ENCODE measurements around the gene IRGC.

The IRGC gene

GRCh38 chr19:43690444-43690843 is 25.4 kb upstream of the IRGC start:
- TF ChIP-seq ZNF384 (IDR thresholded peaks at IDR 0.05) (no peak), FOXA1 (IDR thresholded peaks at IDR 0.05) (no peak), TARDBP (IDR thresholded peaks at IDR 0.05) (no peak), NFRKB (IDR thresholded peaks at IDR 0.05) (no peak)
- POLR2A ChIA-PET: interaction anchor here (0.9 kb wide), 1 partner anchor 13 kb away, joined by 3 read pairs; no protein-coding TSS in a partner anchor
- DNase-seq (ENCODE audit: extremely low spot score): no peak
- CTCF ChIA-PET: no interaction called here

- ChIA-PET CTCF (no interaction called here), POLR2A (interaction anchor here (0.9 kb wide), 1 partner anchor 13 kb away, joined by 3 read pairs; no protein-coding TSS in a partner anchor)
- no peak for DNase-seq (ENCODE audit: extremely low spot score)
- TF ChIP-seq FOXA1 (IDR thresholded peaks at IDR 0.05): no peak
- TF ChIP-seq CTBP1 (IDR thresholded peaks at IDR 0.05; ENCODE audit: borderline replicate concordance): no peak
- no peak for TF ChIP-seq BHLHE40 (IDR thresholded peaks at IDR 0.05; ENCODE audit: borderline replicate concordance)
- TF ChIP-seq SUZ12 (IDR thresholded peaks at IDR 0.05): no peak
- TF ChIP-seq ELF4 (IDR thresholded peaks at IDR 0.05): no peak
- no peak for TF ChIP-seq ZNF384 (IDR thresholded peaks at IDR 0.05)
- no peak for TF ChIP-seq TARDBP (IDR thresholded peaks at IDR 0.05)
- TF ChIP-seq SP1 (IDR thresholded peaks at IDR 0.05): no peak
- no peak for TF ChIP-seq HDGF (IDR thresholded peaks at IDR 0.05; ENCODE audit: borderline replicate concordance)
- no peak for TF ChIP-seq L3MBTL2 (conservative IDR thresholded peaks at IDR 0.05)
- TF ChIP-seq FOXM1 (IDR thresholded peaks at IDR 0.05; ENCODE audit: borderline replicate concordance): no peak
- TF ChIP-seq NFRKB (IDR thresholded peaks at IDR 0.05): no peak
- TF ChIP-seq PKNOX1 (IDR thresholded peaks at IDR 0.05): no peak
- TF ChIP-seq LEF1 (IDR thresholded peaks at IDR 0.05; ENCODE audit: borderline replicate concordance): no peak
Observed at GRCh38 chr19:43690890-43691289, 25.0 kb upstream of the IRGC start.

- CTCF ChIA-PET: no interaction called here
- no peak for DNase-seq (ENCODE audit: extremely low spot score)
- no peak for TF ChIP-seq HDGF (IDR thresholded peaks at IDR 0.05; ENCODE audit: borderline replicate concordance)
- no peak for TF ChIP-seq FOXM1 (IDR thresholded peaks at IDR 0.05; ENCODE audit: borderline replicate concordance)
- TF ChIP-seq SP1 (IDR thresholded peaks at IDR 0.05): no peak
- TF ChIP-seq BHLHE40 (IDR thresholded peaks at IDR 0.05; ENCODE audit: borderline replicate concordance): no peak
- no peak for TF ChIP-seq SUZ12 (IDR thresholded peaks at IDR 0.05)
- no peak for TF ChIP-seq CTBP1 (IDR thresholded peaks at IDR 0.05; ENCODE audit: borderline replicate concordance)
- no peak for TF ChIP-seq ZNF384 (IDR thresholded peaks at IDR 0.05)
- TF ChIP-seq PKNOX1 (IDR thresholded peaks at IDR 0.05): no peak
- no peak for TF ChIP-seq ELF4 (IDR thresholded peaks at IDR 0.05)
- no peak for TF ChIP-seq FOXA1 (IDR thresholded peaks at IDR 0.05)
- POLR2A ChIA-PET: no interaction called here
Observed at GRCh38 chr19:43691755-43692154, 24.1 kb upstream of the IRGC start.

GRCh38 chr19:43692385-43692784 is 23.5 kb upstream of the IRGC start:
- DNase-seq (ENCODE audit: extremely low spot score): no peak
- TF ChIP-seq BHLHE40 (IDR thresholded peaks at IDR 0.05; ENCODE audit: borderline replicate concordance) (no peak), LEF1 (IDR thresholded peaks at IDR 0.05; ENCODE audit: borderline replicate concordance) (no peak), CTBP1 (IDR thresholded peaks at IDR 0.05; ENCODE audit: borderline replicate concordance) (no peak)
- ChIA-PET CTCF (no interaction called here), POLR2A (no interaction called here)

- ChIA-PET POLR2A (no interaction called here), CTCF (interaction anchor here (0.6 kb wide), 1 partner anchor 266 kb away, joined by 3 read pairs; no protein-coding TSS in a partner anchor)
- TF ChIP-seq ELF4 (IDR thresholded peaks at IDR 0.05) (no peak), SUZ12 (IDR thresholded peaks at IDR 0.05) (no peak), FOXK2 (IDR thresholded peaks at IDR 0.05) (no peak), FOXM1 (IDR thresholded peaks at IDR 0.05; ENCODE audit: borderline replicate concordance) (no peak), SP1 (IDR thresholded peaks at IDR 0.05) (no peak), ZNF384 (IDR thresholded peaks at IDR 0.05) (no peak), FOXA1 (IDR thresholded peaks at IDR 0.05) (no peak), NFRKB (IDR thresholded peaks at IDR 0.05) (no peak), TARDBP (IDR thresholded peaks at IDR 0.05) (no peak), L3MBTL2 (conservative IDR thresholded peaks at IDR 0.05) (no peak)
- no peak for DNase-seq (ENCODE audit: extremely low spot score)
Observed at GRCh38 chr19:43692877-43693276, 23.0 kb upstream of the IRGC start.

- CTCF ChIA-PET: no interaction called here
- no peak for DNase-seq (ENCODE audit: extremely low spot score)
- TF ChIP-seq HDGF (IDR thresholded peaks at IDR 0.05; ENCODE audit: borderline replicate concordance) (no peak), NFRKB (IDR thresholded peaks at IDR 0.05) (no peak)
- POLR2A ChIA-PET: no interaction called here
Observed at GRCh38 chr19:43694553-43694952, 21.3 kb upstream of the IRGC start.

GRCh38 chr19:43695985-43696704 is 19.7 kb upstream of the IRGC start:
- ChIA-PET POLR2A (no interaction called here), CTCF (interaction anchor here (0.7 kb wide), 1 partner anchor 377 kb away, joined by 7 read pairs; no protein-coding TSS in a partner anchor)
- no peak for TF ChIP-seq NFRKB (IDR thresholded peaks at IDR 0.05)
- TF ChIP-seq L3MBTL2 (conservative IDR thresholded peaks at IDR 0.05): no peak
- TF ChIP-seq FOXA1 (IDR thresholded peaks at IDR 0.05): no peak
- TF ChIP-seq BHLHE40 (IDR thresholded peaks at IDR 0.05; ENCODE audit: borderline replicate concordance): no peak
- DNase-seq (ENCODE audit: extremely low spot score): no peak

- no peak for DNase-seq (ENCODE audit: extremely low spot score)
- CTCF ChIA-PET: no interaction called here
- no peak for TF ChIP-seq BHLHE40 (IDR thresholded peaks at IDR 0.05; ENCODE audit: borderline replicate concordance)
- TF ChIP-seq TARDBP (IDR thresholded peaks at IDR 0.05): no peak
- no peak for TF ChIP-seq ELF4 (IDR thresholded peaks at IDR 0.05)
- TF ChIP-seq ZNF384 (IDR thresholded peaks at IDR 0.05): no peak
- no peak for TF ChIP-seq HDGF (IDR thresholded peaks at IDR 0.05; ENCODE audit: borderline replicate concordance)
- TF ChIP-seq NFRKB (IDR thresholded peaks at IDR 0.05): no peak
- no peak for TF ChIP-seq FOXA1 (IDR thresholded peaks at IDR 0.05)
- TF ChIP-seq CTBP1 (IDR thresholded peaks at IDR 0.05; ENCODE audit: borderline replicate concordance): no peak
- no peak for TF ChIP-seq SP1 (IDR thresholded peaks at IDR 0.05)
- TF ChIP-seq L3MBTL2 (conservative IDR thresholded peaks at IDR 0.05): no peak
- TF ChIP-seq LEF1 (IDR thresholded peaks at IDR 0.05; ENCODE audit: borderline replicate concordance): no peak
- no peak for TF ChIP-seq SUZ12 (IDR thresholded peaks at IDR 0.05)
- no peak for TF ChIP-seq PKNOX1 (IDR thresholded peaks at IDR 0.05)
- TF ChIP-seq FOXK2 (IDR thresholded peaks at IDR 0.05): no peak
- TF ChIP-seq ARNT (IDR thresholded peaks at IDR 0.05): no peak
- POLR2A ChIA-PET: no interaction called here
Observed at GRCh38 chr19:43697295-43697694, 18.6 kb upstream of the IRGC start.
